Epidermal melanocyte (primary cell): Measurements from ENCODE around the gene NDOR1.
"Not testable (repeated sequence)": the region's sequence is repeated elsewhere in the genome, so short reads cannot be mapped to it uniquely, and the experiment has no call there.

Experiments used
- DNase-seq: peaks from one replicate; pipeline ENCODE4 v3.0.0; 2011; ENCODE audit warnings: low spot score; ENCODE audit not compliant: insufficient read length

NDOR1 gene

DNA sequence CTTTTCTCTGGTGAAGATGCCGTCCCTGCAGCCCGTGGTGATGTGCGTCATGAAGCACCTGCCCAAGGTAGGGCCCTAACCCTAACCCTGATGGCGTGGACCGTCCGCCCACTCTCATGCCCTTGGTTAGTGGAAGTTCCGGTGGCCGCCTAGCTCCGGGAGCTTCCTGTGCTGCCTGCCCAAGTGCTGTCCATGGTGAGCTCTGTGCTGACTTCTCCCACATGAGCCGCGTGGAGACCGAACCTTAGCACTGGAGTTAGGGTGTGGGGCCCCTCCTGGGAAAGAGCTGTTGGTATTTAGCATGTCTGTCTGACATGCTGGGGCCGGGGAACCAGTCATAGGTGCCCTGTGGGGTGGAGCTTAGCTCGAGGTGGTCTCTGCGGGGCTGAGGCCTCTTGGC, 50.9 kb downstream of the NDOR1 start:
- DNase-seq = no peak

DNA sequence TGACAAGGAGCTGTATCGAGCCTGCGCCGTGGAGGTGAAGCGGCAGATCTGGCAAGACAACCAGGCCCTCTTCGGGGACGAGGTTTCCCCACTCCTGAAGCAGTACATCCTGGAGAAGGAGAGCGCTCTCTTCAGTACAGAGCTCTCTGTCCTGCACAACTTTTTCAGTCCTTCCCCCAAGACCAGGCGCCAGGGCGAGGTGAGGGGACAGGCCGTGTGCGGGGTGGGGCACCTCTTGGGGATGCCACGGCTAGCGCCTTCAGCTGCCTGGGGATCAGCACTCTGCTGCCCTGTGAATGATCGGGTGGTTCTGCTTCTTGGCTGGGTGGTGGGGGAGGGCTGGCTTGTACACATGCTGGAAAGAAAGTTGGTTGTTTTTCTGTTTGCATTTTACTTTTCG, 51.4 kb downstream of the NDOR1 start:
- DNase-seq = no peak

DNA sequence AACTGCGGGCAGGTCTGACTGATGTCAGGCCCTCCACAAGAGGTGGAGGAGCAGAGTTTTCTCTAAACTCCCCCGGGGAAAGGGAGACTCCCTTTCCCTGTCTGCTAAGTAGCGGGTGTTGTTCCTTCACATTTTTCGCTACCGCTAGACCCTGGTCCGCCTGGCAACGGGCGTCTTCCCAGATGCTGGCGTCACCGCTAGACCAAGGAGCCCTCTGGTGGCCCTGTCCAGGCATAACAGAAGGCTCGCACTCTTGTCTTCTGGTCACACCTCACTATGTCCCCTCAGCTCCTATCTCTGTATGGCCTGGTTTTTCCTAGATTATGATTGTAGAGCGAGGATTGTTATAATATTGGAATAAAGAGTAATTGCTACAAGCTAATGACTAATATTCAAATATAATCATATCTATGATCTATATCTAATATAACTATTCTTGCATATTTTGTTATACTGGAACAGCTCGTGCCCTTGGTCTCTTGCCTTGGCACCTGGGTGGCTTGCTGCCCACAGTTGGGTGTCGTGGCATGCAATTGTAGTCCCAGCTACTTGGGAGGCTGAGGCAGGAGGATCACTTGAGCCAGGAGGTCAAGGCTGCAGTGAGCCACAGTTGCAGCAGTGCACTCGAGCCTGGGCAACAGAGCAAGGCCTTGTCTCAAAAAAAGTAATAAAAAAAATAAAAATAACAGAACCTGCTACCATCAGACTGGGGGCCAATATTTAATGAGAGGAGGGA, 56.8 kb downstream of the NDOR1 start:
- not testable (repeated sequence) for DNase-seq

DNA sequence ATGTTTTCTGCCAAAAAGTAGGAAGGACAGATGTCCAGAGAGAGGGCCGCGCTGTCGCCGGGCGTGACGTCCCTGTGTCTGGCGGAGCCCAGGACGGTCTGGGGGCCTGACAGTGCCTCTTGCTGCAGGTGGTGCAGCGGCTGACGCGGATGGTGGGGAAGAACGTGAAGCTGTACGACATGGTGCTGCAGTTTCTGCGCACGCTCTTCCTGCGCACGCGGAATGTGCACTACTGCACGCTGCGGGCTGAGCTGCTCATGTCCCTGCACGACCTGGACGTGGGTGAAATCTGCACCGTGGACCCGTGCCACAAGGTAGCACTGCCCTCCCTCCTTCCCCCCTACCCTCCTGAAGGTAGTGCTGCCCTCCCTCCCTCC, 57.4 kb downstream of the NDOR1 start:
- DNase-seq = no peak

DNA sequence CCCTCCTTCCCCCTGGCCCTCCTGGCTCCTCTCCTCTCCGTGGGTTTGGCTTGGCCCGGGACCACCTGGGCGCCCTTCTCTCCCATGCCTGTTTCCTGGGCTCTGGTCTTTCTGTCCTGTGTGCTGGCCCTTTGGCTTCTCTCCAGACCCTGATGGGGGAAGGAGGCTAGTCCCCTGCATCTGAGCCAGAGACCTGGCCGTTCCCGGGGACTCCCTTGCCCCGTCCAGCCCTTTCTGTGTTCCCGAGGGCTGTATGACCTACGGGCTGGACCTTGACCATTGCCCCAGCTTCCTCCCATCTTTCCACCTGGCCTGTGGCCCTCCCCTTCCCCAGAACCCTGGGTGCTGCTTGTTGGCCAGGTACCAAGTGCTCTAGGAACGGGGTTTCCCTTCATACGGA, 58.0 kb downstream of the NDOR1 start:
- DNase-seq = no peak

DNA sequence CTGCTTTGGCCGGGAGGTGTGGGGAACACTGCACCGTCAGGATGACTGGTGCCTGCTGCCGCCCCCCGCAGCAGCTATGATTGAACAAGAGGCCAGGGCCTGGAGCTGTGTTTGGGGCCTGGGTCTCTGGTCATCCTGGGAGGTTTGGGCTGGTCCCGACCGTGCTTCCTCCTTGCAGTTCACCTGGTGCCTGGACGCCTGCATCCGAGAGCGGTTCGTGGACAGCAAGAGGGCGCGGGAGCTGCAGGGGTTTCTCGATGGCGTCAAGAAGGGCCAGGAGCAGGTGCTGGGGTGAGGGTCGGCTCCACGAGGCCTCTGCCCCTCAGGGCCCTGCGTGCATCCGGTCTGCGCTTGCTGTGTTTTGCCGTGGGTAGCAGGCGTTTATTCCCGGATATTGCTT, 58.6 kb downstream of the NDOR1 start:
- DNase-seq = no peak

DNA sequence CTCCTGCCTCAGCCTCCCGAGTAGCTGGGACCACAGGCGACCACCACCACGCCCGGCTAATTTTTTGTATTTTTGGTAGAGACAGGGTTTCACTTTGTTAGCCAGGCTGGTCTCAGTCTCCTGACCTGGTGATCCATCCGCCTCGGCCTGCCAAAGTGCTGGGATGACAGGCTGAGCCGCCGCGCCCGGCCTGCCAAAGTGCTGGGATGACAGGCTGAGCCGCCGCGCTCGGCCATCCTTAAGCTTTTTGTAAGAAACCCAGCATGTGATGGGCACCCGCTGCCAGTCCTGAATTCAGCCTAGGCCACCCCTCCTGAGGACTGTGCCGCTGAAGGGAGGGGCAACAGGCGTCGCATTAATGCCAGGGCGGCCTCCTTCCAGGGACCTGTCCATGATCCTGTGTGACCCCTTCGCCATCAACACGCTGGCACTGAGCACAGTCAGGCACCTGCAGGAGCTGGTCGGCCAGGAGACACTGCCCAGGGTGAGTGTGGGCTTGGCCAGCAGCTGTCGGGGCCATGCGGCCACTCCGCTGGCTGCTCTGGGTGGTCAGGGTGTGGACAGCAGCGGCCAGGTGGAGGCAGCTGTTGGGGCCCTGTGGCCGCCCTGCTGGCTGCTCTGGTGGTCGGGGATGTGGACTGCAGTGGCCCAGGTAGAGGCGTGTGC, 60.1 kb downstream of the NDOR1 start:
- no peak for DNase-seq

DNA sequence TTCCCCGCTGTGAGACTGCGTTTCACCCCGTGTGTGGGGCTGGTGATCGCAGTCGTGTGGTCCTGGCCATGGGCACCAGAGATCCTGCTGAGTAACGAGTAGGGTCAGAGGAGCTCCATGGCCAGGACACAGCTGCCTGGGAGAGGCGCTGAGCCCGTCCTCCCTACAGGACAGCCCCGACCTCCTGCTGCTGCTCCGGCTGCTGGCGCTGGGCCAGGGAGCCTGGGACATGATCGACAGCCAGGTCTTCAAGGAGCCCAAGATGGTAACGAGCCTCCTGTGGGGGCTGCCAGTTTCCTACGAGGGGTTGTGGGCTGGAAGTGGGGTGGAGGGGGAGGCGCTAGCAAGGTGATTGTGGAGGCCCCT, 60.6 kb downstream of the NDOR1 start:
- DNase-seq = no peak
